Brain pericyte (primary cell): ENCODE data around the gene FBXO17.

Source experiments
- DNase-seq: peaks from one replicate; pipeline ENCODE4 v3.0.0-alpha.2; 2012; ENCODE audit warnings: low read depth, low spot score

The FBXO17 gene

DNA sequence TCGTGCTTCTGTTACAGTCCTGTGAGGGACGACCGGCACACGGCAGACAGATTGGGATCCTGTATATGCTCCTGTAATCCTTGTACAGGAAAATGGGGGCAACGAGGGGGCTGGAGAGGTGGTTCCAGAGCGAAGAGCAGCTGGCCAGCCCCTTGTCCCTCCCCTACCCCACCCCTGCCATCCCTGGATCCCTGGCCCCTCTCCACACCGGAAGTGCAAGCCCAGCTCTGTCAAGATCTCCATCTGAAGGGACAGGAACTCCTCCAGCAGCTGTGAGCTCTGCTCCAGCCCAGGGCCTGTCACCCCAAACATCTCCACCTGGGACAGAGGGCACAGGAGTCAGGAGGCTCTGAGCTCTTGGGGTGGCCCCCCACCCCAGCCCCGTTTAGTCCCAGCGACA, 58.0 kb downstream of the FBXO17 start:
- DNase-seq = no peak

DNA sequence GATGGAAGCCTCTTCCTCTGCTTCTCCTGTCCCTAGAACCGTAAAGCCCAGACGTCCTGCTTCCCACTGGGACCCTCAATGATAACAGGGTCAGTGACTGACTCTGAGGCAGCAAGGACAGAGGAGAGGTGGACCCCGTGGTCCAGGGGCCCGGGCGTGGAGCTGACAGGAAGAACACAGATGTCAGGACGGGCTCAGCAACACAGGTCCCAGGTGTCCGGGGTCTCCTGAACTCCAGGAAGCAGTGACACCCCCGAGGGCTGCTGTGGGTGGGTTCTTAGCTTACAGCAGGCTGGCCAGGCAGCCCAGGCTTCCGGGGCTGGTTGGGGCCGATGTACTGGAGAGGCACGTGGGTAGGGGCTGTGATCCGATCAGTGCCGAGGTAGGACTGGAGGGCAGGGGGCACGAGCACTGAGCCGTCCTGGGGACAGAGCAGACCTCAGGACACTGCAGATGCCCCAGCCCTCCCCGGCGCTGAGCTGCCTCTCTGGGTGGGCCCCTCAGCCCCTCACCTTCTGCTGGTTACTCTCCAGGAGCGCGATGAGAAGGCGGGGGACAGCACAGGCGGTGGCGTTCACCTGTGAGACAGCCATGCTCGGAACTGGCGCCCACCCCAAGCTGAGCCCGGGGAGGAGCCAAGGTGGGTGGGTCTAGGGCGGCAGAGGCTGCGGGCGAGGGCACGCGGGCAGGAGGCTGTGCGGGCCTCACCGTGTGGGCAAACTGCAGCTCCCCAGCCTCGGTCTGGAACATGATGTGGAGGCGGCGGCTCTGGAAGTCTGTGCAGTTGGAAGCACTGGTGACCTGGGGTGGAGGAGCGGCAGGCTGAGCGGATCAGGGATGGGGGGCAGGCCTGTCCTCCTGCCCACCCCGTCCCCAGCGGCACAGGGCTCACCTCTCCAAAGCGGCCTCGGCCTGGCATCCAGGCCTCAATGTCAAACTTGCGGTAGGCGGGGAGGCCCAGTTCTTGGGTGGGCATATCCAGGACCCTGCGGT, 59.9 kb downstream of the FBXO17 start:
- no peak for DNase-seq

DNA sequence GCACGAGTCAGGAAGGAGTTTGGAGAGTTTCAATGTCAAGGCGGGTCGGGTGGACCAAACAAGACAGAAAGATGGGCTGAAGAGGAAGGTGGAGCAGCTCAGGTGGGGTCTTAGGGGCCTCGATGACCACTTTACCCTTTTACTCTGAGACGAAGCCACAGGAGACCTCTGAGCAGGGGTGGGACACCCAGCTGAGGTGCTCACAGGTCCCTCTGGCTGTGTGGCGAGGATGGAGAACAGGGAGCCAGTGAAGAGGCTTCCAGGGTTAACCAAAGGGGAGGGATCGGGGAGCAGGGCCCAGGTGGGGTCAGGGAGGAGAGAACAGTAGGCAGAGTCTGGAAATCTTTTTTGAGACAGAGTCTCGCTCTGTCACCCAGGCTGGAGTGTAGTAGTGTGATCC, 61.6 kb downstream of the FBXO17 start:
- no peak for DNase-seq

DNA sequence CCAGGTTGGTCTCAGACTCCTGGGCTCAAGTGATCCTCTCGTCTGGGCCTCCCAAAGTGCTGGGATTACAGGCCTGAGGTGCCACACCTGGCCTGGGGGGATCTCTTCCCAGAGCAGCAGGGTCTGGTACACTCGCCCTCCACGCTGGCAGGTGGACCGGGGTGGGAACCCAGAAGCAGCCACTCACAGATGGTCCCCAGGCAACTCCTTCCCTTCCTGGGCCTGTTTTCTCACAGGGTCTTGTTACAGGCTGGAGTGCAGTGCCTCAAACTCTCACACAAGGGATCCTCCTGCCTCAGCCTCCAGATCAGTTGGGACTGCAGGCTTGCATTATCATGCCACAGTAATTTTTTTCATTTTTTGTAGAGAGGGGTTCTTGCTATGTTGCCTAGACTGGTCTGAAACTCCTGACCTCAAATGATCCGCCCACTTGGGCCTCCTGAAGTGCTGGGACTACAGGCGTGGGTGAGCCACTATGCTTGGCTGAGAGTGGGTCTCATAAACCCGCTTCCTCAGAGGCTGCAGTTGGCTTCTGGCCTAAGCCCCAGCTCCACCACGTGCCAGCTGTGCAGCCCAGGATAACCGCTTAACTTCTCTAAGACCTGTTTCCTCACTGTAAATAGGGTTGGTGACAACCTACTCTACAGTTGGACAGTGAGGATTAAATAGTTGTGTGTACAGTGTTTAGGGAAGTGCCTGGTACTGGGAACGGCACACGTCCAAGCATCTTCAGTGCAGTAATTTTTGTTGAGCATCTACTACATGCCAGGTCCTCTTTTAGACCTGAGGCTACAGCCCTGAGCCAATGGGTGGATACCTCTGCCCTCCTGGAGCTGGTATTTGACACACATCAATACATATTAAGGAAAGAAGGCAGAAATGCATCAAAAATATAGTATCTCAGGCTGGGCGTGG, 62.7 kb downstream of the FBXO17 start:
- no peak for DNase-seq

DNA sequence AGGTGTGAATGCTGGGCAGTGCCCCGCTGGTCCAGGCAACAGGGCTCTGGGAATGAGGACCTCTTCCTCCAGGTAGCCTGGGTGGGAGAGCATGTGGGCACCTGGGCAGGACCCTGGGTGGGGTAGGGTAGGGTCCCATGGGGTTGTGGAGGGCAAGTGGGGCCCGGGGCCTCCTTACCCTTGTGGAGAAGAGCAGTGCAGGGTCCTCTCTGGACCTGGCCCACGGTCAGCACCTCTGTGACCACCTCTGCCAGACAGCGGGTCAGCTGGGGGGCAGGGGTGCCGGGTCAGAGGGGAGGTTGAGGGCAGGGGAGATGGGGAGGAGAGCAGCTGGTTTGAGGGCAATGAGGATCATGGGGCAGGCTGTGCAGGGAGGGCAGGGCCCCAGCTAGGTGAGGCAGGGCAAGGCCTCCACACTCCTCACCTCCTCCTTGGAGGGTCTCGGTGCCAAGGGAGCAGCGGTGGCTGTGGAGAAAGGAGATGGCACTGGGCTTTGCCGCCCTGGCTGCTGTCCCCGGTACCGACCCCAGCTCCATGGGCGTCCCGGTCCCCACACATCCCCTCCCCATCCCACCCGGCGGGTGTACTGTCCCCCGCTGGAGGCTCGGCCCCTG, 64.0 kb downstream of the FBXO17 start:
- no peak for DNase-seq

DNA sequence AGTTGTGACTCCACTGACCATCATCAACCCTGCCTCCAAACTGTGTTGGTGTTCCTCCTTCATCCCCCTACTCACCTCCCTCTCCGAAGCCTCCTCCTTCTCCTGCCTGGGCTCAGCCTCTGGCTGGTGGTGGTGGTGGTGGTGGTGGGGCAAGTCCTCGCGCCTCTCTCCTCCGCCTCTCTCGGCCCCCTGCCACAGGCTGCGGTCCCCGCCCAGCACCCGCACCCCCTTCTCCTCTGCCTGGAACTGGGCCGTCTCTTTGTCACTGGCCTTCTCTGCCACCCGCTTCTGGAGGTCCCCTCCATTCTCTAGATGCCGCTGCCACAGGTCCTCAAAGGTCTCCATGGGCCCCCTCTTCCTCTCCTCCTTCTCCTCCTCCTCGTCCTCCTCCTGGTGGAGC, 65.1 kb downstream of the FBXO17 start:
- no peak for DNase-seq

DNA sequence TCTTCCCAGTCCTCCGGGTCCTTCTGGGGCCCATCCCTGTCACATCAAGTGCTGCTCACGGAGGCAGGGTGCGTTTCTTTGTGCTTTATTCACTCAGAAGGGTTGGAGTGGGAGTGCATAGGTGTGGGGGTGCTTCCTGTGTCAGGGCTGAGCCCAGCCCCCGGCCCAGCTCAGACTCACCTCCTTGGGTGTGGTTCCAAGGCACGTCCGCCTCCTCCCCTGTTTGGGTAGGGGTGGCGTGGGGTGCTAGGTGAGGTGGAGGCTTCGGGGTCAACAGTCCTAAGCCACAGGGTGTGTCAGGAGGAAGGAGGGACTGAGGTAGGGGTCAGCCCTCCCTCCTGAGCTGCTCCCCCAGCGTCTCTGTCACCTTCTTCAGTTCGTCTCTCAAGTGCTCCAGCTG, 66.6 kb downstream of the FBXO17 start:
- no peak for DNase-seq

DNA sequence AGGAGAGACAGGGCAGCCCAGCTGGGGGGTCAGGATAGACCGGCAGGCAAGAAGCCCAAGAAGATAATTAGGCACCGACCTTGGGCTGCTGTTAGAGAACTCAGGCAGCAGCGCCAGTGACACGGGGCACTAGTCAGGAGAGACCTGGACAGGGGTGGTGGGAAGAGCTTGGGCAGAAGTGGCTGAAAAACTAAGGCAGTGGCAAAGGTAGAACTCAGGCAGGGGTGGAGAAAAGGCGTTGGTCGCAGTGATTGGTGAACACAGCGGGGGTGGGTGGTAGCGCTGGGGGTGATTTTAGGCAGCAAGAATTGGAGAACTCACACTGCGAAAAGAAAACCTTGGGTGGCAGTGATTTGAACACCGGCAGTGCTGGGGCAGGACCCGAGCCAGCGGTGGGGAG, 67.9 kb downstream of the FBXO17 start:
- DNase-seq = no peak

DNA sequence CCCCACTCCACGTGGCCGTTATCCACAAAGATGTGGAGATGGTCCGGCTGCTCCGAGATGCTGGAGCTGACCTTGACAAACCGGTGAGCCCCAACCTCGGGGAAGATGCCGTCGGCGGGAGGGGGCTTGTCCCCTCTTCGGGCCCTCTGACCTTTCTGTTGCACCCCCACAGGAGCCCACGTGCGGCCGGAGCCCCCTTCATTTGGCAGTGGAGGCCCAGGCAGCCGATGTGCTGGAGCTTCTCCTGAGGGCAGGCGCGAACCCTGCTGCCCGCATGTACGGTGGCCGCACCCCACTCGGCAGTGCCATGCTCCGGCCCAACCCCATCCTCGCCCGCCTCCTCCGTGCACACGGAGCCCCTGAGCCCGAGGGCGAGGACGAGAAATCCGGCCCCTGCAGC, 68.3 kb downstream of the FBXO17 start:
- no peak for DNase-seq

DNA sequence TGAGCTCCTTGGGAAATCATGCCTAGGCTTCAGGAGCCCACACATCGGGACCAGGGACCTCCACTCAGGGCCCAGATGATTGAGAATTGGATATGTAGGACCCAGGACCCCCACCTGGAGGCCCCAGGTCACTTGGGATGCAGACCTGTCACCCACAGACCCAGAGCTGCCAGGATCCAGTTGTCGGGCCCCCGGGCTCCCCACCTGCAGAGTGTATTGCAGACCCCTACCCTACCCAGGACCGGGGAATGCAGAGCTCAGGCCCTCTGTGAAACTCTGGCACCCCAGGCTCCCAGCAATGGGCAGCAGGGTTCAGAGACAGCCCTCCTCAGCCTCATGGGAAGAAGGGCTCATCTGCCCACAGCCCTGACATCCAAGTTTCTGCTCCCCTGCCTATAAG, 69.9 kb downstream of the FBXO17 start:
- no peak for DNase-seq

DNA sequence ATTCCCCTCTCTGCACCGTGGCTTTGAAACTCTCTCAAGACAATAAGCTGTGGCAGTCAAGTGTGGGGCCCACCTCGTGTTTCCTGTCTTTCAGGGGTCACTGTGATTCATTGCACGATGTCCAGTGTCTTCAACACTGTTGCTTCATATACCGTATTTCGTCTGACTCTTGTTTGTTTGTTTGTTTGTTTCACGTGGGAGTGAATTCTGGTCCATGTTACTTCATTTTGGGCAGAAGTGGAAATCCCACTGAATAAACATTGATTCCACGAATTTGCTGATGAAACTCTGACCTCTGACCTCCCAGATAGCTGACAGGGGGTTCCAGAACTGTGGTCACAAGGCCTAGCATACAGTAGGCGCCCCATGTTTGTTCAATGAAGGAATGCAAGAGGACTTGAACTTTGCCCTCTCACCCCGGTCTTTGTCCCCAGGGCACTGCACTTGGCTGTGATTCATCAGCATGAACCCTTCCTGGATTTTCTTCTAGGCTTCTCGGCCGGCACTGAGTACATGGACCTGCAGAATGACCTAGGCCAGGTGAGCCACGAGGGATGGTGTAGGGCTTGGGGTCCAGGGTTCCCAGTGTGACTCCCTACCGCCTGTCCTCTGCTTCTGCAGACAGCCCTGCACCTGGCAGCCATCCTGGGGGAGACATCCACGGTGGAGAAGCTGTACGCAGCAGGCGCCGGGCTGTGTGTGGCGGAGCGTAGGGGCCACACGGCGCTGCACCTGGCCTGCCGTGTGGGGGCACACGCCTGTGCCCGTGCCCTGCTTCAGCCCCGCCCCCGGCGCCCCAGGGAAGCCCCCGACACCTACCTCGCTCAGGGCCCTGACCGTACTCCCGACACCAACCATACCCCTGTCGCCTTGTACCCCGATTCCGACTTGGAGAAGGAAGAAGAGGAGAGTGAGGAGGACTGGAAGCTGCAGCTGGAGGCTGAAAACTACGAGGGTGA, 70.7 kb downstream of the FBXO17 start:
- no peak for DNase-seq

DNA sequence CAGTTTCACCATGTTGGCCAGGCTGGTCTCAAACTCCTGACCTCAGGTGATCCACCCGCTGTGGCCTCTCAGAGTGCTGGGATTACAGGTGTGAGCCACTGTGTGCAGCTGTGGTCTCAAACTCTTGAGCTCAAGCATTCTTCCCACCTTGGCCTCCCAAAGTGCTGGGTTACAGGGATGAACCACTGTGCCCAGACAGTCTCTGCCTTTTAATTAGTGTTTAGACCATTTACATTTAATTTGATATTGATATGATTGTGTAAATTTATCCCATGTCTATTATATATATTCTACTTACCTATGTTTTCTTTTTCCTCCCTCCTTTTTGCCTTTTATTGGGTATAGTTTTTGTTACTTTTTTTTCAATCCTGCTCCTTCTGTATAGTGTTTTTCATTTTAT, 73.9 kb downstream of the FBXO17 start:
- no peak for DNase-seq

DNA sequence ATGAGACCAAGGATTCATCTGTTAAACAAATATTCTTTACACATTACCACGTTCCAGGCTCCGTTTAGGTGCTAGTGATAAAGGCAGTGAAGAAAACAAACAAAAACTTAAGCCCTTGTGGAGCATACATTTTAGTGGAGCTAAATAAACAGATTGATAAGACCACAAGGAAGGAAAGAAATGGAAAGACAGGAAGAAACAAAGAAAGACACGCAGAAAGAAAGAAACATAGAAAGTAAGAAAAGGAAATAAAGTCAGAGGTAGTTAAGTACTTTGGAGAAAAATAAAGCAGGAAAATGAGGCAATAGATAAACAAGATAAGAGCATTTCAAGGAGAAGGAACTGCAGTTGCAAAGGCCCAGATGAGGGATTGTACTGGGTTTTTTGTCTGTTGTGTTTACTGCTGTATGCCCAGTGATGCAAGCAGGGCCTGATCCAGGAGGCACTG, 74.8 kb downstream of the FBXO17 start:
- DNase-seq = no peak

DNA sequence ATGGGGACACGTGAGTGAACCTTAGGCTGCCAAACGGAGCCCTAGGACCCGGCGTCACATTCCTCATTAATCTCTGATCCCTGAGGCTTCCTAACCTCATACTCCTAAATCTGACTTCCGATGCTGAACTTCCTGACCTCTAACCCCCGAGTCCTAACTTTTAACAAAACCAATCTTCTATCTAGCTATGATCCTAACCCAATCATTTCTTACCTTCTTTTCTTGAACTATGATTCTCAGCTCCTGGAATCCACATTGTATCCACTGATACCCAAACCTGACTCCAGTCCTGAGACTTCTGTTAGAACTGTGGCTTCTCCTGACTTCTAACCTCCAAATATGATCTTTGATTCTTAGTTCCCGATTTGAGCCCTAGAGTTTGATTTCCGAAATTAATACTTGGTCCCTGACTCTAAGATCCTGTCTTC, 75.3 kb downstream of the FBXO17 start:
- no peak for DNase-seq

DNA sequence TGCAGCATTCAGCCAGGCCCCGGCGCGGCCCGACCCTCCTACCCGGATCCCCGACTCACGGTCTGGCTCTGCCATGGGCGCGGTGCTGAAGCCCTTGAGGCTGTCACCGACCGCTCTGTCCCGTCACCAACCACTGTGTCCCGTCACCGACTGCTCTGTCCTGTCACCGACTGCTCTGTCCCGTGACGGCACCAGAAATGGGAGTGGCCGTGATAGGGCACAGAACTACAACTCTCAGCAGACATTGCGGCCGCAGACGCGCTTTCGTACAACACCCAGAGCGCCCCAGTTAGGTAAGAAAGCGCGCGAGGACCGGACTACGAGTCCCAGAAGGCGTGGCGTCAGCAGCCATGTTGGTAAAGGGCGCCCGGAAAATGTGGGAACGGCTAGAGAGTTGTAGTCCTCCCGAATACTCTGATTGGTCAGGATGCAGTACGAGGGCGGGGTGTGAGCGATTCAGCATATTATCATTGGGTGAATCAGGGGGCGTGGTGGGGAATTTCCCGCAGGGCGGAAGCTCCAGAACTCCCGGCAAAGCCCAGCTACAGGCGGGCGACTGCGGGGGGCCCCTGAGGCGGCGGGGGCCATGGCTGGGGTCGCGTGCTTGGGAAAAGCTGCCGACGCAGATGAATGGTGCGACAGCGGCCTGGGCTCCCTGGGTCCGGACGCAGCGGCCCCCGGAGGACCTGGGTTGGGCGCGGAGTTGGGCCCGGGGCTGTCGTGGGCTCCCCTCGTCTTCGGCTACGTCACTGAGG, 75.9 kb downstream of the FBXO17 start, which contains the start of the genes NFKBIB and SIRT2:
Gene NFKBIB, plus strand, starts transcription at position 523 of the 755 bp plus-strand sequence. Its CDS starts 64 bp downstream, at position 587.
Gene SIRT2, minus strand, starts transcription at position 172 of the 755 bp plus-strand sequence. Its CDS starts 97 bp downstream, at position 75.
- peak; percentile 98 for DNase-seq

DNA sequence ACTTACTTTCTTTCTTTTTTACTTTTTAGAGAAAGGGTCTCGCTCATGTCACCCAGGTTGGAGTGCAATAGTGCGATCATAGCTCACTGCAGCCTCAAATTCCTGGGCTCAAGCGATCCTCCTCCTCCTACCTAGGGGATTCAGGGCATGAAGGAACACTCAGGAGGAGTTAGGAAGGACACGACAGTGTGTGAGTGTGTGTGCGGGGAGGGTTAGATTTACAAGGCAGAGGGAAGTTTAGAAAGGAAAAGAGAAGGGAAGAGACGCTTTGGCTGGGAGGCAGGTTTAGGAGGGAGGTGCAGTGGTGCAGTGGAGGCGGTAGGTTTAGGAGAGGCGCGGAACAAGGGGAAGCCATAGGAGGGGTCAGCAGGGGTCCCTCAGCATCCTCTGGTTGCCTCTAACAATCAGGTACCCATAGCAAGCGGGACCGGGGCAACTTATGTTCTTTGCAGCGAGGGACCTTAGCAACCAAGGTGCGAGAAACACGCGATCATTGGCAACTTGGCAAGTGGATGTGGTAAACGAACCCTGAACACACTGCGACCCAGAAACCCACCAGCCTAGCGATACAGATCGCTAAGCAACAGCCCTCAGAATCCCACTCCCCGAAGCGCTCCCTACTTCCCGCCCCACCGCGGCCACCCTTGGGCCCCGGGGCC, 76.6 kb downstream of the FBXO17 start:
- DNase-seq = no peak

DNA sequence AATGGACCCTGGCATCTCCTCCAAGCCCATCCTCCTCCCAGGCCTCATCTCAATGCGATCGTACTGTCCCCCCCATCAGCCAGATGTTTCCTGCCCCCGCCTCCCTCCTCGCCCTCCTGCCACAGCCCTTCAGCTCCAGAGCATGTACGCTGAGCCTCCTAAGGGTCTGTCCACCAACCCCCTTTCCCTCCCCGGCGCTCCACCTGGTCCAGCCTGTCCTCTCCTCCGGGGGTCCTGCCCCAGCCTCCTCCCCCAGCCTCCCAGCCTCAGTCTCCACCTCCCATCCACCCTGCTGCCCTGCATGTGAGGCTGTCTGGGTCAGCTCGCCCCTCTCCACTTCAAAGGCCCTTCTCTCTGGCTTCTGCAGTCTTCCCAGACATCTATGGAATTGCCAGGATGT, 80.6 kb downstream of the FBXO17 start:
- no peak for DNase-seq

DNA sequence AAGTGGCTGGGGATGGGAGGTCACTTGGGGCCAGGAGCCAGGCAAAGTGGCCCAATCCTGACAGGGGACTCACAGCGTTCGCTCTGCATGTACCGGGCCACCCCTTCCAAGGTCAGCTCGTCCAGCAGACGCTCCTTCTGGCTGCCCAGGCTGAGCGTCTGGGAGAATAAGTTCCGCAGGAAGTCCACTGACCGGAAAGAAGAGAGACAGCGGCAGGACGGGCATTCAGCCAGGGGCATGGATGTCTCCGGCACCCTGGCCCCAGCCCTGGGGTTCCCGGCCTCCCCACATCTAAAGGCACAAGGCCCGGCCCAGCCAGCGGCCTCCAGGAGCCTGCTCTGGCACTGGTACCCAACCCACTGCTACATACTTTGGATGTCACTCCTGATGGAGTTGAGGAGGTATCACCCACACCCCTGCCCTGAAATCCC, 82.2 kb downstream of the FBXO17 start:
- DNase-seq = no peak

DNA sequence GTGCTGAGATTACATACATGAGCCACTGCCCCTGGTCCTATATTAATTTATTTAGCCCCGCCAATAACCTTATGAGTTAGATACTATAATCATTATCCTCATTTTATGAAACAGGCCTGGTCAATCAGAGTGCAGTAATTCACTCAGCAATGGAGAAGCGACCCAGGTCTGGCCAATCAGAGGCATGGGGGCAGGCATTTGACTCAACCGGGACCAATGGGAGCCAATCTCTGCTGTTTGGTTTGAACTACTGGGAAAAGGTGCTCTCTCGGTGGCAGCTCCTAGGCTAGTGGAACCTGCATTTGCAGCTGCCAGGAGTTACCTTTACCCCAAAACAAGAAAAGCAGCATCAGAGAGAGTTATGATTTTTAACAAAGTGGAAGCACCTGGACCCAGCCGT, 82.7 kb downstream of the FBXO17 start:
- DNase-seq = no peak
